ENCODE measurements around the gene EBLN2.
A peak's percentile ranks its signal among the peaks of the same experiment; 100 is the strongest.

The EBLN2 gene

DNA sequence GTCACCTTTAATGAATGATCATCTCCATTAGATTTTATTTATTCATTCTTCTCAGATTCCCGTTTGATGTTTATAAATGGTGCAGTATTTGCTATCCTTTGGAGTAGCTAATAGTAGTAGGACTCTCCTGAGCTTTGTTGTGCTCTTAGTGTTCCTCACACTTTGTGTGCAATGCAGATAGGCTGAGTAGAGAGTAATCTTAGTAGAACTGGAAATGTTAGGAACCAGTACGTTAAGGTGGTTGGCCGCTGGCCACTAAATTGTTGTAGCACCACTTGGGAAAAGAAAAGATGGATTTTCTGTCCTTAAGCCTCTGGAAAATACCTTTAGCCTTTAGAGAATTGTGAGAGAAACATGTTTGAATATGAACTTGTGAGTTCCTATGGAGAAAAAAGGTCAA lies 19.9 kb upstream of the EBLN2 start:
- no peak for TF ChIP-seq CTCF (conservative IDR thresholded peaks at IDR 0.05; ENCODE audit: control insufficient read depth, insufficient read depth, low read depth, low read length)
- no peak for DNase-seq (ENCODE audit: low read depth)
- H3K4me3 ChIP-seq (ENCODE audit: control insufficient read depth, low read depth, low read length) = no peak overlapping the region

DNA sequence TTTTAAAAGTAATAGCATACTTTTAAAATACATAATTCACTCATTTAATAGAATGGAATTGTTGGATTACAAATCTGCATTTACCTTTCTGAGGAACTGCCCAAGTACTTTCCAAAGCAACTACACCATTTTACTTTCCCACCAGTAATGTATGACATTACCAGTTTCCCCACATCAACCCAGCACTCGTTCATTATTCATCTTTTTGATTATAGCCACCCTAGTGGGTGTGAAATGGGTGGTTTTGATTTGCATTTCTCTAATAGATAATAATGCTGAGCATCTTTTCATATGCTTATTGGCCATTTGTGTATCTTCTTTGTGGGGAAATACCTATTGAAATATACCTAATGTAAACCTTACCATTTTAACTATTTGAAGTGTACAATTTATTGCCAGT lies 18.0 kb upstream of the EBLN2 start:
- no peak overlapping the region for H3K4me3 ChIP-seq (ENCODE audit: control insufficient read depth, low read depth, low read length)
- no peak for TF ChIP-seq CTCF (conservative IDR thresholded peaks at IDR 0.05; ENCODE audit: control insufficient read depth, insufficient read depth, low read depth, low read length)
- no peak for DNase-seq (ENCODE audit: low read depth)

GRCh38 chr3:73045391-73045790 lies 16.1 kb upstream of the EBLN2 start:
- no peak for TF ChIP-seq CTCF (conservative IDR thresholded peaks at IDR 0.05; ENCODE audit: control insufficient read depth, insufficient read depth, low read depth, low read length)
- DNase-seq (ENCODE audit: low read depth) = peak; percentile 69
- no peak overlapping the region for H3K4me3 ChIP-seq (ENCODE audit: control insufficient read depth, low read depth, low read length)

DNA sequence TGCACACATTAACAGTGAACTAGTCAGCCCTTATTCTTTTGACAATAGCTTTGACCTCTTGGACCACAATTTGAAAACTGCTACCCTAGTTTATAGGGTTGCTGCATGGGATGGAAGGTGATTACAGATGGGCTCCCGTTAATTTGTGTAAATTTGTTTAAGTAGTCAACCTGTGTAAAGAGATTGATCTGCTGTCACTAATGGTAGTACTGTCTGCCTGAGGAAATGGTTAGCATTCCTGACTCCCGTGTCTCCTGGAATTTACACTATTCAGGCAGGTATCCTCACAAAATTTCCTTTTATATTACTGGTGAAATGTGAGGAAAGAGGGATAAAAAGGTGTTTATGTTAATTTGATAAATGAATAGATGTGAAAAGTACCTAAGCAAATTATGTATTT lies 15.3 kb upstream of the EBLN2 start:
- TF ChIP-seq CTCF (conservative IDR thresholded peaks at IDR 0.05; ENCODE audit: control insufficient read depth, insufficient read depth, low read depth, low read length) = no peak
- no peak for DNase-seq (ENCODE audit: low read depth)

DNA sequence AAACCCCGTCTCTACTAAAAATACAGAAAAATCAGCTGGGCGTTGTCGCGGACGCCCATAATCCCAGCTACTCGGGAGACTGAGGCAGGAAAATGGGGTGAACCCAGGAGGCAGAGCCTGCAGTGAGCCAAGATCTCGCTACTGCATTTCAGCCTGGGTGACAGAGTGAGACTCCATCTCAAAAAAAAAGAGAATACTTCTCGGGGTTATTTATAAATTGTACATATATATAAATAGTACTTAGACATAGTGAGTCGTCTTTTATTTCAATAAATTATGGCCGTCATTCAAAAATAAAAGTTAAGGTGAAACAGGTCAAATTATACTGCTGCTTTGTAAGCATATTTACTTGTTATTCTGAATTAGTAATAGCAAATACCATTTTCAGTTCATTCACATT lies 12.1 kb upstream of the EBLN2 start:
- DNase-seq (ENCODE audit: low read depth) = no peak
- TF ChIP-seq CTCF (conservative IDR thresholded peaks at IDR 0.05; ENCODE audit: control insufficient read depth, insufficient read depth, low read depth, low read length) = no peak
- H3K4me3 ChIP-seq (ENCODE audit: control insufficient read depth, low read depth, low read length) = no peak overlapping the region

More for the DNA sequence above, 15.3 kb upstream of the EBLN2 start:
- H3K4me3 ChIP-seq (ENCODE audit: control insufficient read depth, low read depth, low read length) = no peak overlapping the region

DNA sequence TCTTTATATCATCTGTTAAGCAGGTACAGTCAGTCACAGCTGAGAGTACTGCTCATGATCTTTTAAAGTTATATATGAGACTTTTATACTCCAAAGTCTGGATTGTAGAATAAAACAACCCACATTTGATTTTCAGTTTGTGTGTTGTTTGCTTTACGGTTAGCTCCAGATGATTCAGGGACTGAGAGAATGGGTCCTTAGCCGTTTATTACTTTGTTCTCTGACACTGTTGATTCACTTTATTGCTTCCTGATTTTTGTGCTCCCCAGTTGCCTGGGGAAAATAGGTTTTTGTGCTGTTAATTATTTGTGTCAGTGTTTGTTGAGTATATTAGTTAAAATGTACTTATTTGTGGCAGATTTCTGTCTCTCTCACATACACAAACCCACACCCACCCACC lies 8.6 kb upstream of the EBLN2 start:
- no peak overlapping the region for H3K4me3 ChIP-seq (ENCODE audit: control insufficient read depth, low read depth, low read length)
- TF ChIP-seq CTCF (conservative IDR thresholded peaks at IDR 0.05; ENCODE audit: control insufficient read depth, insufficient read depth, low read depth, low read length) = no peak

DNA sequence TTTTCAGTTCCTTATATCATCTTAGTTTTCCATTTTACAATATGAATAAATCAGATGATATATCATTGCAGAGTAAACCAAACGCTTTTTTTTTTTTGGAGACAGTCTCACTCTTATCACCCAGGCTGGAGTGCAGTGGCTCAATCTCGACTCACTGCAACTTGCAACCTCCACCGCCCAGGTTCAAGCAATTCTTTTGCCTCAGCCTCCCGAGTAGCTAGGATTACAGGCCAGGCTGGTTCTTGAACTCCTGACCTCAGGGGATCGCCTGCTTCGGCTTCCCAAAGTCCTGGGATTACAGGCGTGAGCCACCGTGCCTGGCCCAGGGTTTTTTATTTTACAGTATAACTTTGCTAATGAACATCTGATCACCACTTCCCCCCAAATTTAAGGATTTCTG lies 5.9 kb upstream of the EBLN2 start:
- H3K4me3 ChIP-seq (ENCODE audit: control insufficient read depth, low read depth, low read length) = no peak overlapping the region
- no peak for DNase-seq (ENCODE audit: low read depth)
- no peak for TF ChIP-seq CTCF (conservative IDR thresholded peaks at IDR 0.05; ENCODE audit: control insufficient read depth, insufficient read depth, low read depth, low read length)

More for the DNA sequence above, 8.6 kb upstream of the EBLN2 start:
- no peak for DNase-seq (ENCODE audit: low read depth)
